ENCODE measurements around the gene EPHA6.

Gene EPHA6

GRCh38 chr3:97550408-97550807, 736.0 kb downstream of the EPHA6 start:
- TF ChIP-seq CTCF (conservative IDR thresholded peaks at IDR 0.05; ENCODE audit: control insufficient read depth, insufficient read depth, low read depth, low read length): no peak
- no peak for DNase-seq (ENCODE audit: low read depth)
- H3K4me3 ChIP-seq (ENCODE audit: control insufficient read depth, low read depth, low read length): no peak overlapping the region

GRCh38 chr3:97552186-97552585, 737.8 kb downstream of the EPHA6 start:
- H3K4me3 ChIP-seq (ENCODE audit: control insufficient read depth, low read depth, low read length): no peak overlapping the region
- TF ChIP-seq CTCF (conservative IDR thresholded peaks at IDR 0.05; ENCODE audit: control insufficient read depth, insufficient read depth, low read depth, low read length): no peak
- DNase-seq (ENCODE audit: low read depth): no peak

GRCh38 chr3:97575742-97576141, 761.3 kb downstream of the EPHA6 start:
- no peak for DNase-seq (ENCODE audit: low read depth)
- no peak overlapping the region for H3K4me3 ChIP-seq (ENCODE audit: control insufficient read depth, low read depth, low read length)
- TF ChIP-seq CTCF (conservative IDR thresholded peaks at IDR 0.05; ENCODE audit: control insufficient read depth, insufficient read depth, low read depth, low read length): no peak

- no peak for TF ChIP-seq CTCF (conservative IDR thresholded peaks at IDR 0.05; ENCODE audit: control insufficient read depth, insufficient read depth, low read depth, low read length)
- H3K4me3 ChIP-seq (ENCODE audit: control insufficient read depth, low read depth, low read length): no peak overlapping the region
- DNase-seq (ENCODE audit: low read depth): no peak
These were observed 761.8 kb downstream of the EPHA6 start for GRCh38 chr3:97576221-97576620.

GRCh38 chr3:97579365-97579764, 765.0 kb downstream of the EPHA6 start:
- no peak for DNase-seq (ENCODE audit: low read depth)
- TF ChIP-seq CTCF (conservative IDR thresholded peaks at IDR 0.05; ENCODE audit: control insufficient read depth, insufficient read depth, low read depth, low read length): no peak
- H3K4me3 ChIP-seq (ENCODE audit: control insufficient read depth, low read depth, low read length): no peak overlapping the region

- no peak for DNase-seq (ENCODE audit: low read depth)
- TF ChIP-seq CTCF (conservative IDR thresholded peaks at IDR 0.05; ENCODE audit: control insufficient read depth, insufficient read depth, low read depth, low read length): no peak
- H3K4me3 ChIP-seq (ENCODE audit: control insufficient read depth, low read depth, low read length): no peak overlapping the region
These were observed 796.2 kb downstream of the EPHA6 start for GRCh38 chr3:97610626-97611025.

GRCh38 chr3:97612632-97613031, 798.2 kb downstream of the EPHA6 start:
- DNase-seq (ENCODE audit: low read depth): no peak
- no peak overlapping the region for H3K4me3 ChIP-seq (ENCODE audit: control insufficient read depth, low read depth, low read length)
- no peak for TF ChIP-seq CTCF (conservative IDR thresholded peaks at IDR 0.05; ENCODE audit: control insufficient read depth, insufficient read depth, low read depth, low read length)

Measured in fibroblast of mammary gland (primary cell).